ENCODE data around the gene FMN2. TPM values are rescaled to one million over a fixed set of nuclear protein-coding genes. Genes with fewer than 3 reads are reported as not detected.

FMN2 gene
- total and polyA plus RNA-seq, 8 donors, result 0.20 to 2.1 (median 1.2) TPM

- H3K4me3 ChIP-seq, result no peak overlapping the region
- DNase-seq (no peak), ATAC-seq (no peak)
- no peaks in the 10 kb centered on the region for H3K27me3 ChIP-seq
- intact Hi-C loops (cut with DNase I), result no loop called here
- H3K27ac ChIP-seq, result no peak overlapping the region
- H3K4me1 ChIP-seq, result no peaks in the 10 kb centered on the region
- H3K36me3 ChIP-seq, result no peaks in the 10 kb centered on the region
- TF ChIP-seq CTCF (IDR thresholded peaks at IDR 0.05), result no peak
- no peaks in the 10 kb centered on the region for H3K9me3 ChIP-seq
These were observed 149.6 kb downstream of the FMN2 start for GRCh38 chr1:240241278-240241677.

GRCh38 chr1:240242601-240243144 is 151.0 kb downstream of the FMN2 start:
- Histone ChIP-seq H3K9me3 (no peaks in the 10 kb centered on the region), H3K27ac (no peak overlapping the region), H3K4me1 (no peaks in the 10 kb centered on the region), H3K4me3 (no peak overlapping the region), H3K36me3 (no peaks in the 10 kb centered on the region), H3K27me3 (no peaks in the 10 kb centered on the region)
- intact Hi-C loops (cut with DNase I), result no loop called here
- DNase-seq (no peak), ATAC-seq (no peak)
- TF ChIP-seq CTCF (IDR thresholded peaks at IDR 0.05), result no peak

GRCh38 chr1:240244968-240245628 is 153.4 kb downstream of the FMN2 start:
- no peaks in the 10 kb centered on the region for H3K9me3 ChIP-seq
- DNase-seq (no peak), ATAC-seq (no peak)
- intact Hi-C loops (cut with DNase I), result no loop called here
- H3K27me3 ChIP-seq, result no peaks in the 10 kb centered on the region
- no peak for TF ChIP-seq CTCF (IDR thresholded peaks at IDR 0.05)
- H3K36me3 ChIP-seq, result no peaks in the 10 kb centered on the region
- H3K4me1 ChIP-seq, result no peaks in the 10 kb centered on the region
- no peak overlapping the region for H3K27ac ChIP-seq
- H3K4me3 ChIP-seq, result no peak overlapping the region

GRCh38 chr1:240245629-240246020 is 153.9 kb downstream of the FMN2 start:
- Histone ChIP-seq H3K27me3 (no peaks in the 10 kb centered on the region), H3K27ac (no peak overlapping the region), H3K9me3 (no peaks in the 10 kb centered on the region), H3K36me3 (no peaks in the 10 kb centered on the region), H3K4me1 (no peaks in the 10 kb centered on the region), H3K4me3 (no peak overlapping the region)
- ATAC-seq, result no peak
- TF ChIP-seq CTCF (IDR thresholded peaks at IDR 0.05), result no peak
- DNase-seq, result peak in 1 of 4 donors; percentile 43
- intact Hi-C loops (cut with DNase I), result no loop called here

GRCh38 chr1:240247899-240248298 is 156.2 kb downstream of the FMN2 start:
- ATAC-seq (no peak), DNase-seq (no peak)
- Histone ChIP-seq H3K27me3 (no peaks in the 10 kb centered on the region), H3K4me3 (no peak overlapping the region), H3K27ac (no peak overlapping the region), H3K4me1 (no peaks in the 10 kb centered on the region), H3K9me3 (peaks cover 0 to 5% of the 10 kb centered on the region in 2 donors), H3K36me3 (no peaks in the 10 kb centered on the region)
- TF ChIP-seq CTCF (IDR thresholded peaks at IDR 0.05), result no peak
- intact Hi-C loops (cut with DNase I), result no loop called here

Data from left lung (tissue), 10 donors.